Progenitor cell of endocrine pancreas (in vitro differentiated cells): ENCODE results near the gene ADAMTSL1. TPM values are rescaled to one million over a fixed set of nuclear protein-coding genes. Genes with fewer than 3 reads are reported as not detected.

Source experiments
- DNase-seq: peaks from one replicate; pipeline ENCODE4 v3.0.0; 2021; ENCODE audit warnings: low spot score; ENCODE audit not compliant: unreplicated experiment
- H3K27ac Mint-ChIP-seq: 2 replicates; pipeline ENCODE4 v1.8.0; 2021; ENCODE audit warnings: mild to moderate bottlenecking, moderate library complexity, mixed read lengths
- H3K27me3 Mint-ChIP-seq: 2 replicates; pipeline ENCODE4 v1.8.0; 2021; ENCODE audit warnings: mixed read lengths
- H3K36me3 Mint-ChIP-seq: 2 replicates; pipeline ENCODE4 v1.8.0; 2022; ENCODE audit warnings: mixed read lengths; ENCODE audit not compliant: insufficient read depth
- H3K4me1 Mint-ChIP-seq: 2 replicates; pipeline ENCODE4 v1.8.0; 2021; ENCODE audit warnings: low read depth, mixed read lengths
- H3K4me3 Mint-ChIP-seq: 2 replicates; pipeline ENCODE4 v1.8.0; 2021; ENCODE audit warnings: low read depth, mild to moderate bottlenecking, moderate library complexity, mixed read lengths
- H3K9me3 Mint-ChIP-seq: 2 replicates; pipeline ENCODE4 v1.8.0; 2021; ENCODE audit warnings: low read depth, mixed read lengths
- CTCF ChIP-seq: fragments of 200-600 bp; sonication (generic); IDR thresholded peaks from one replicate; pipeline ENCODE4 v1.5.0; 2021; ENCODE audit warnings: antibody characterized with exemption, mild to moderate bottlenecking; ENCODE audit not compliant: unreplicated experiment
- total RNA-seq: library from RNA; stranded (reverse); gene quantifications from 2 replicates; pipeline ENCODE4 v1.2.1, GENCODE V29; 2021

The ADAMTSL1 gene
- total RNA-seq, 1 donor from 2014 or later = 2.1 TPM

GRCh38 chr9:18903450-18903849 lies 429.5 kb downstream of the ADAMTSL1 start:
- peaks cover 10% of the 10 kb centered on the region for H3K9me3 Mint-ChIP-seq
- TF ChIP-seq CTCF = no peak
- H3K4me3 Mint-ChIP-seq = no peak overlapping the region
- H3K4me1 Mint-ChIP-seq = no peaks in the 10 kb centered on the region
- no peak for DNase-seq
- no peaks in the 10 kb centered on the region for H3K27me3 Mint-ChIP-seq
- no peaks in the 10 kb centered on the region for H3K36me3 Mint-ChIP-seq
- no peak overlapping the region for H3K27ac Mint-ChIP-seq

- DNase-seq = no peak
- no peaks in the 10 kb centered on the region for H3K27me3 Mint-ChIP-seq
- H3K36me3 Mint-ChIP-seq = no peaks in the 10 kb centered on the region
- H3K4me3 Mint-ChIP-seq = no peak overlapping the region
- peaks cover 10% of the 10 kb centered on the region for H3K9me3 Mint-ChIP-seq
- H3K27ac Mint-ChIP-seq = no peak overlapping the region
- H3K4me1 Mint-ChIP-seq = peaks cover 3% of the 10 kb centered on the region
- no peak for TF ChIP-seq CTCF
Measured at GRCh38 chr9:18905028-18905882, 431.3 kb downstream of the ADAMTSL1 start.

DNA sequence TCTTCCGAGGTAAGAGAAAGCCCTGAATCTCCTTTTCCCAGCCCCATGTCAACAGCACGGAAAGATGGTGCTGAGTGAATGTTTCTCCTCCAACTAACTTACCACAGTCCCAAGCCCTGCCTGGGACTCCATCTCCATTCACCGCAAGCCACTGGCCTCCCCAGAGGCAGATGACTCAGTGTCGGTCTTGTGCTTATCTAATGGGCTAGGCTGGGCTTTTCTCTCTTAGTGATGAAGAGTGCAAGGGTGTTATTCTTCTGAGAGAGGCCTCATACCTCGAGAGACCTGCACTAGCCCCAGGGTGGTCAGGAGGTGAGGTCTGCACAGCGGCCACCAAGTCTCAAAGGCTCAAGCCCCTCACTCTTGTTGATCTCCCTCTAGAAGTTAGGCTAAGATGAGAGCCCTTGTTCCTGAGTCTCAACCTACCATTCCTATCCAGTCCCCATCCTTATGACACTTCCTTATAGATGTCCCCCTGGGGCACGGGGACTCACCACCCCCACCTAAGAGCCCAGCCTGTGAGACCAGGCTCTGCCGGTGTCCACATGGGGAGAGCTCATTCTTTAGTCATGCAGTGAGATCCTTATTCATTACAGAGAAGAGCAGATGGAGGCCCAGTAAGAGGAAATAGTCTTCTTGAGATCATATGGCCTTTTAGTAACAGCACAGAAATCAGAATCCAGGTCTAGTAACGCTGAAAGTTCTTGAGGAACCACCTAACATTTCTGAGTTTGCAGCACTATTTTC lies 432.1 kb downstream of the ADAMTSL1 start:
- TF ChIP-seq CTCF = no peak

GRCh38 chr9:18906656-18907395 lies 432.9 kb downstream of the ADAMTSL1 start:
- Mint-ChIP-seq H3K4me3 (no peak overlapping the region), H3K9me3 (peaks cover 8% of the 10 kb centered on the region), H3K27me3 (peaks cover 3% of the 10 kb centered on the region), H3K27ac (no peak overlapping the region), H3K36me3 (no peaks in the 10 kb centered on the region), H3K4me1 (peaks cover 7% of the 10 kb centered on the region)
- DNase-seq = no peak
- TF ChIP-seq CTCF = no peak

More for the DNA sequence above, 432.1 kb downstream of the ADAMTSL1 start:
- H3K4me3 Mint-ChIP-seq = no peak overlapping the region
- peak overlapping the region; percentile 57 for H3K27ac Mint-ChIP-seq
- H3K9me3 Mint-ChIP-seq = peaks cover 10% of the 10 kb centered on the region
- no peak for DNase-seq
- no peaks in the 10 kb centered on the region for H3K36me3 Mint-ChIP-seq
- H3K4me1 Mint-ChIP-seq = peaks cover 6% of the 10 kb centered on the region
- H3K27me3 Mint-ChIP-seq = peaks cover 2% of the 10 kb centered on the region
